Activated effector memory CD4-positive, alpha-beta T cell treated with anti-CD3 and anti-CD28 coated beads, Interleukin-2, amount 50 U/mL, for 16 hours (primary cell): ENCODE results near the gene MTG2.

Experiments used
- DNase-seq: peaks from one replicate; pipeline ENCODE4 v3.0.0-alpha.2; 2020

The MTG2 gene

GRCh38 chr20:62236766-62237513 lies 54.1 kb downstream of the MTG2 start:
- no peak for DNase-seq

DNA sequence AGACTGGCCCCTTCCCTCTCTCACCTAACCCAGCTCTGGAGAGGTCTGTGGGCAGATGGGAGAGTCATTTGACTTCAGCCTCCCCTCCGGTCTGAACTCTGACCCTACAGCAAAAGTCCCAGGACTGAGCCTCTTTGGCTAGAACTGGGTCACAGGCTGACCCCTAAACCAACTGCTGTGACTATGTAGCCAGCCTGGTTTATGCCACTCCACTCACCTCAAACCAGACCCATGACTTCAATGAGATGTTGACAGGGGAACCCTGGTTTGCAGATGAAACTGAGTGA lies 54.6 kb downstream of the MTG2 start:
- DNase-seq, result no peak

DNA sequence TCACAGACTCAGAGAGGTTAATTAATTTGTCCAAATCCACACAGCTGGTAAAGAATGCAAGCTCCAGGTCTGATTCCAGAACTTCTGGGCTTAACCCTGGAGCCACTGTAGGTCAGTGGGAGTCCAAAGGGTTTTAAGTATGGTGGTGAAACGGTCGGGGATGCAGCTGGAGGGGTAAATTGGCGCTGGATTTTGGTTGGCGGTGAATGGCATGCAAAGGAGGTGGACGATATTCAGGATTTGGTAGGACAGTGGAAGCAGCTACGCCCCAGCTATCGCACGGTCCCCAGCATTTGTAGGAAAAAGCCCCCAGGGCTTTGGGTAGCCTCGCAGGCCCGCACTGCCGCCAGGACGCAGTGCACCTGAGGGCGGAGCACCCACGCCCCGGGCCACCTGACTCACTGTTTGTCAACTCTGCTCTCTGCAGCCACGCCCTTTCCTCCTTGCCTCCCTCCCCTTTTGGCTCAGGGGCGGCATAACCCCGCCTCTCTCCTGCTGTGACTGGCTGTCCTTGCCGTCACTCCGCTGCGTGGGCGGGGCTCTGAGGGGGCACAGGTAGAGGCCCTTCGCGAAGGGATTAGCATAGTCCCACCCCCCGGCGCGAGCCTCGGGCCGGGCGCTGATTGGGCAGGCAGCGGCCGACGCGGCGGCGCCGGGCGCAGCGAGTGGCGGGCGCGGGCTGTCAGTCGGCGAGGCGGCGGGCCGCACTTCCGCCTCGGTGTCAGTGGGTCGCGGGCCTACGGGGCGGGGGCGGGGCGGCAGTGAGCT lies 55.2 kb downstream of the MTG2 start, which contains the start of gene OSBPL2:
TSS of gene OSBPL2 (plus strand) at position 721 of the 768 bp plus-strand sequence. CDS start 17,664 bp downstream, outside the sequence.
- DNase-seq, result peak; percentile 100

DNA sequence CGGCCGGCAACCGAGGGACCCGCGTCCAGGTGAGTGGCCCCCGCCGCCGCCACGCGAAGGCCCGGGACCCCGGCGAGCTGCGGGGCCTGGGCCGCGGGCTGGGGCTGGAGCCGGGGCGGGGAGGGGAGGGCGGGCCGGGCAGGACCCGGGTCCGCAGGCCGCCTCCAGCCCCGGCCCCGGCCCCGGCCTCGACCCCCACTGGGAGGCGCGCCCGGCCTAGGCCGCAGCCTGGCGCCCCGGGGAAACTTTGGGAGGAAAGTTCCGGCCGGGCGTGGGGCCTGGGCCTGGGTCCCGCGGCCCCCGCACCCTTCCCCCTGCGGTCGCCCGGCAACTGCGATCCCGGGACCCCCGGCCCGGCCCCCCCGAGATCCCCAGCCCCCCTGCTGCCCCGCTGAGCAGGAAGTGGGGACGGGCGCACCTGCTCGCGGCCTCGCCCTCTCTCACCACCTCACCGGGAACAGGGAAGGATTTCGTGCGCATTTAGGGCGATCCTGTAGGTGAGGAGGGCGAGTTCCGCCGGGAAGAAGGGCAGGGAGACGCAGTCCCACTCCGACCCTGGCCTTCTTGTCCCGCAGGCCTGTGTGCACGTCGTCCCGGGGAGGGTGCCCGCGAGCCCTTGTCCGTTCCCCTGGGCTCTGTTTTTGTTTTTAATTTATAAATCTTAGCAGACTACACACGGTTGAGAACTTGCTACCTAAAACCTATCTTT lies 55.9 kb downstream of the MTG2 start:
- DNase-seq, result peak; percentile 66

DNA sequence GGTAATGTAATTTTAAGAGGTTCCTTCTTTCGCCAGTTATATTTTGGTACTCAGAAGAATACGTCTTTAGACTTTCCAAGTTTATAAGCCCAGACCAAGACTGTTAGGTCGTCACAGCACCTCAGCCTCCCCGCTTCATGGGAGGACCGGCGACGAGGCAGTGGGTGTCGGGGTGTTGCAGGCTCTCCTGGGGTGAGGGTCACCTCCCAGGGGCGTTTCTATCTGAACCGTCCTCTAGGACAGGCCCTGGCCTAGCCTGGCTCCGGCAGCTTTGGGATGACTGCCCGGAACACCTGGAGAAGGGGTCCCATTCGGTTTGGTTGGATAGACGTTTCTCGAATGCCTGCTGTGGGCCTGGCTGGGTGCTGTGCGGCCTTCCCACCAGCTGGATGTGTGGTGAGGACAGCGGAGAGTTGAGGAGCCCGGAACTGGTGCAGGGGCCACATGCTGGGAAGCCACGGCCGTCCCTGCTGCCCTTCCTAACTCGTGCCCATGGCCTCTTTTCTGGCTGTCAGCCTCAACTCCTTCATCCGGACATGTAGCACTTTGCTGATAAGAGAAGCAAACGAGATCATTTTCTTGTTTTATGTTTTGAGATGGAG lies 56.6 kb downstream of the MTG2 start:
- no peak for DNase-seq

- DNase-seq, result no peak
These were observed 57.3 kb downstream of the MTG2 start for GRCh38 chr20:62240020-62240685.

DNA sequence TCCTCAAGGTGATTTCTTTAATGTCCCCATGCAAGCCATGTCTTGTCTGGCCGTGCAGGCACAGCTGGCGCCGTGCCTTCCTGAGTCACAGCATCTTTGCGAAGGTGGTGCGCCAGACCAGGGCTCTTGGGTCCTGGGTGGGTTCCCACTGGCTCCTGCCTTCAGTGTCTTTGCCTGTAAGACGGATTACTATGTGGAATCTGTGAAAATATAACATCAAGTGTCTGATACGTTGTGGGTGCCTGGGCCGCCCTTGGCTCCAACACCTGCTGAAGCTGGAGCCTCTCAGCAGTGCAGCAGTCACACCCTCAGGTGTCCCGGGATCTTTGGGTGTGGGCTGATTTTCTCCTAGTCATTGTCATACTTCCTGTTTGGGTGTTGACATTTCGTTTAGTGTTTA lies 58.7 kb downstream of the MTG2 start:
- DNase-seq, result no peak

GRCh38 chr20:62242176-62242575 lies 59.3 kb downstream of the MTG2 start:
- DNase-seq, result no peak

DNA sequence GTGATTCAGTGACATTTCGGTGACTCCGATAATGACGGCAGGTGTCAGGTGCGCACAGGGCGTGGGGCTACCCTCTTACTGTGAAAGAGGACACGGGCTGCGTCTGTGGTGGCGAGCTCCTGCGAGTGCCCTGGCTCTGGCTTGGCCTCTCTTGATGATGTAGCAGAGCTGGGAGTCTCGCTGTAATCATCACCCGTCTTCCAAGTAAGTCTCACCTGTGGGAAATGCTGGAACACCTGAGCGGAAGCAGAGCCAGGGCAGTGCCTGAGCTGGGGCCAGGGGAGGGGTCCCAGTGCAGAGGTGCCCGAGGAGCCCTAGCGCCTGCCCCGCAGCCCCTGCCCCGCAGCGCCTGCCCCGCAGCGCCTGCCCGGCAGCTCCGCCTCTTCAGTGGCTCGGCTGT lies 60.3 kb downstream of the MTG2 start:
- no peak for DNase-seq

- DNase-seq, result no peak
These were observed 61.2 kb downstream of the MTG2 start for GRCh38 chr20:62243906-62244515.

DNA sequence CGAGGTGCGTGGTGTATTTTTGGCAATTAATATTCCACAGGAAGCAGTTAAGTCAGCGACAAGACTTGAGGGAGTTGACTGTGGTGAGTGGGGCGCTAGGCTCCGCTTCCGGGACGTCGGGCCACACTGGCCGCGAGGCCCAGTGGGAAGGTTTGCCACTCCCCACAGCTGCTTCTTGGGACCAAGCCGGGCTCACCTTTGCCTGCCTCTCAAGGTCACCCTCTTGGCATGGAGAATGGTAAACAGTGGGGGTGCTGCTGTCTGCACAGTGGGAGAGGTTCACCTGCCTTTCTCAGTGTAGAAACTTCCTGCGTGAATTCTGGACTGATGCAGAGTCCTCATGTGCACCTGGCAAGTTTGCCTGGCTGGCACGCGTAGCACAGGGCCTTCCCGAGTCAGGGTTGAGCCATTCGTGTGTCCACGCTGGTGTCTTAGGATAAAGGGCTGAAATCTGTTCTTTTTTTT lies 61.8 kb downstream of the MTG2 start:
- DNase-seq, result no peak

GRCh38 chr20:62245911-62246280 lies 63.1 kb downstream of the MTG2 start:
- DNase-seq, result no peak

DNA sequence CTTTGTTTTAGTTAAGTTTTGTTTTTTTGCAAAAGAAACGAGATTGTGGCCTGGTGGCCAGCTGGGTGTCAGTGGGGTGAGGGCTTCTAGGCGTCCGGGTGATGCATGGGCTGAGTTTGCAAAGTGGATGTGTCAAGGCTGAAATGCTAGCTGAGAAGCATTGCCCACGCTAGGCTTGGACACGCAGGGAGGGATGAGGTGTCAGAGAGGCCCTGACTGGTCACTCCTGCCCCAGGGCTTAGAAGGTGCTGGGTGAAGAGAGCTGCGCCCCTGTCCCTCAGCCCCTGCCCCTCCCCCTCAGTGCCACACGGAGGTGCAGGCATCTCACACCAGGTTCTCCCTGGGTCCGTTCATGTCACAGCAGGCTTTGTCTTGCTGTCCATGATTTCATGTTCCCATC lies 63.6 kb downstream of the MTG2 start:
- no peak for DNase-seq

- DNase-seq, result no peak
These were observed 64.2 kb downstream of the MTG2 start for GRCh38 chr20:62246872-62247652.

GRCh38 chr20:62248890-62249560 lies 66.2 kb downstream of the MTG2 start:
- no peak for DNase-seq

- DNase-seq, result no peak
These were observed 69.6 kb downstream of the MTG2 start for GRCh38 chr20:62252342-62252966.
